Inflammatory macrophage treated with lipopolysaccharide for 1 hour (primary cell): ENCODE data around the gene PAM16.

Experiments
- DNase-seq, 2 donors: peaks; one replicate each; pipeline ENCODE4 v3.0.0-alpha.2; 2020 to 2022

PAM16 gene

DNA sequence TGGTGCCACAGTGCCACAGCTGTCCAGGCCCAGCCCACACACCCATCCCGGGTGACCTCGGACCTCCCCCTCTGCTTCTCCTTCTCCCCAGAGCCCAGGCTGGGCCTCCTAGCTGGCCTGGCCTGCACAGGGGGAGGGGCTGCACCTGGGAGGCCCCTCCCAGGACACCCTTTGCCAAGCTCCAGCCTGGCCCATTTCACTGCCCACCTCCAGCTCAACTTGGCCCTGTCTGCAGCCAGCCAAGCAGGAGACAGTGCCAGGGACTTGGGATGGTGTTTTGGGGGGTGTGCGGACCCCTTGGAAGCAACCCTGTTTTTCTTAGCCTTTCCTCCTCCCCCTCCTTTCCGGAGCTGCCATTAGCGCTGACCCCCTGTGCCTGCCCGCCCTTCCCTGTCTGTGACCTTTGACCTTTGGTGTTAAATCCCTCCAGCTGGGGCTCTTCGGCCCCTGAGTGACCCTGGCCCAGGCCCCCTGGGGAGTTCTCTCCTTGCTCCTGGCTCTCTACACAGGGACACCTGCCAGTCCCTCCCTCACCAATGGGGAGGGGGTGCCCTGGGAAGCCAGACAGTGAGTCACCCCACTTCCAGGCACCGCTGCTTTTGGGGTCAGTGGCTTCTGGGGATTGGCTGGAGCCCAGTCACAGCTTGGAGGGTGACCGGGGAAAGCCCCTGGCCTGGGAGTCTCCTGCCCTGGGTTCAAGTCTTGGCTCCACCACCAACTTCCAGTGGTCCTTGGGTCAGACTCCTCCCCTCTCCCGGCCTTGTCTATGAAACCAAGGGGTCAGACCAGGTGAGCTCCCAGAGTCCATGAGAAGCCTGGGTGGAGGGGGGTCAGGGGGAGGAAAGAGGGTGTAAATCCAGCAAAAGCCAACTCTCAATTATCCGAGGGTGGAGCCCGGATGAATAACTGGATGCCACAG, 33.3 kb downstream of the PAM16 start:
- DNase-seq = no peak

DNA sequence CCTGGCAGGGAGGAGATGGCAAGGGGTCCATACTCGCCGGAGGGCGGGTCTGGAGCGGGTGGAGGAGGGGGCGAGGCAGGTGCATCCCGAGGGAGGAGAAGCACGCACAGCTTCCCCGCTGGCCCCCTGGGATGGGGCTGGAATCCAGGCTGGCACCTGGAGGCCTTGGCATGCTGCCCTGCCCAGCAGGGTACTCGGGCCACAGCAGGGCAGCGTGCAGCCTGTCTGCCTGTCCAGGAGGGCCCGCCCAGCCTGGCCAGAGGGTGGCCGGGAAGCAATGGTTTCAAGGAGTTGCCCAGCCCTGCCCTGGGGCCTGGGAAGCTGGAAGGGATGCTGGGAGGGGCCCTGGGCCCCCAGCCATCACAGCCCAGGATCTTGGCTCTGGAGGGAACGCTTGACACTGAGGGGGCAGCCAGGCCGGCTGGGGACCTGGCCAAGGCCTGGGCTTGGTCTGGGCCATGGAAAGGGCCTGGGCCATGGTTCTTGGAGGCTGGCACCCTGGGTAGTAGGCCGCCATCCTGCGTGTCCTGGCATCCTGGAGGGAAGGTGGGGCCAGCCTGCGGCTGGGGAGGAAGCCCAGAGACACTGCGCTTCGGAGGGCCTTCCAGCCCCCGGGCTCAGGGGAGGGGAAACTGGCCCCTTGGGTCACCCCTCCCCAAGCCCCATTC, 34.1 kb downstream of the PAM16 start:
- DNase-seq = no peak

DNA sequence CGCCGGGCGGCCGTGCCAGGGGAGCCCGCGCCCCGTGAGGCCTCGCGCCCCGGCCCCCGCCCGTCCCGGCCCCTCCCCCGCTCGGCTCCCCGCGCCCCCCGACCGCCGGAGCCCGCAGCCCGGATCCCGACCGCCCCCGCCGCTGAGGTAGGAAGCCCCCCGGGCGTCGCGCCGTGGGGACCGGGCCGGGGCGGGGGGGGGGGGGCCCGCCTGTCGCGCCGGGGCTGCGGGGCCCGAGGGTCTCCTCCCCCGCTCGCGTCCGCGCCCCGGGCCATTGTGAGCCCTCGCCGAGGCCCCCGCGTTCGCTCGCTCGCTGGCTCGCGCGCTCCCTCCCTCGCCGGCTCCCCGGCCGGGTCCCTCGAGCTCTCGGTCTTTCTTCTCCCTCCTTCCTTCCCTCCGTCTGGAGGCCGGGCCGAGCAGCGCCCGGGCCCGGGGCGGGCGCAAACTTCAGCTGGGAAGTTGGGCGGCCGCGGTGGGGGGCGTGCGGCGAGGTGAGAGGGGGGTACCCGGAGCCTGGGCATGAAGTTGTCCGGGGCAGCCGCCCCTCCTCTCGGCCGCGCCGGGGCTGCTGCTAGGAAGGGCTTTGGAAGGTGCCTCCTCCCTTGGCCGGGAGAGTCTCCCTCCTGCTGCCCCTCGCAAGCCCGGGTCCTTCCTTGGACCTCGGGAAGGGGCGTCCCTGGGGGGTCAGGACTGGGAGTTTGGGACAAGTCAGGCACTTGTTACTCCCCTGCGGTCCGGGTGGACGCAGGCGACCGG, 34.8 kb downstream of the PAM16 start:
- no peak for DNase-seq

DNA sequence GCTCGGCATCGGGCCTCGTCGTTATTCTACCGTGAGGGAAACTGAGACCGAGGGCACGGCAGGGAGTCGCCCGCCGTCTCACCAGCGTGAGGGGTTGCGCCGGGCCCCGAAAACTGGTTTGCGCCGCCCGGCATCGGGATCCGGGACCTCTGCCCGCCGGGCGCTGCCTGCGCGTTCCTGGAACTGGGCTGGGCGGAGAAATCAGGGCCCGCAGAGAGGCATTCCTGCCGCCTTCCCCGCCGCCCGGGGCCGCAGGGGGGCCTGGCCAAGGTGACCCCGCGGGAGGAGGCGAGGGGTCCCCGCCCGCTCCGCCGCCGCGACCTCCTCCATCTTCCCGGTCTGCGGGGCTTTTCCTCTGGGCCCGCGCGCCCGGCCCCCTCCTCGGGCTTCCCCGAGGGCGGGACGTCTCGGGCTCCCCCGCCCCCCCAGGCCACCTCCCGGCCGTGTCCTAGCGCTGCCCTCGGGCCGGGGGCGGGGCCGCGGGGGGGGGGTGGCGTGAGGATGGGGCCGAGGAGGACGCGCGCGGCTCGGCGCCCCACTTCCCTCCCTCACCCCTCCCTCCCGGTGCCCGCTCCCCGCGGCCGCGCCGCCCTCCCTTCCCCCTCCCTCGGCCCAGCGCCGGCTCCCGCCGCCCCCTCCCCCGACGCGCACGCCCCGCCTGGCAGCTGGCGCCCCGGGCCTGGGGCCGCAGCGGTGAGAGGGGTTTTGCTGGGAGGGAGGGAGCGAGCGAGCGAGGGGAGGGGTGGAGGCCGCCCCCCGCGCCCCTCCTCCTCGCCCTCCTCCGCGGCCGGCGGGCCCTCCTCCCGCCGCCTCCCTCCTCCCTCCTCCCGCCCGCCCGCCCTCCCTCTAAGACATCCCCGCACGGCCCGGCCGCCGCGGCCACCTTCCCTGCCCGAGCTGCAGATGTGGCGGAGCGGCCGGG, 35.7 kb downstream of the PAM16 start, which contains the start of gene GLIS2:
GLIS2 (plus strand) TSS at position 882 of the 922 bp plus-strand sequence. CDS start 16,214 bp downstream, outside the sequence.
- DNase-seq = no peak

DNA sequence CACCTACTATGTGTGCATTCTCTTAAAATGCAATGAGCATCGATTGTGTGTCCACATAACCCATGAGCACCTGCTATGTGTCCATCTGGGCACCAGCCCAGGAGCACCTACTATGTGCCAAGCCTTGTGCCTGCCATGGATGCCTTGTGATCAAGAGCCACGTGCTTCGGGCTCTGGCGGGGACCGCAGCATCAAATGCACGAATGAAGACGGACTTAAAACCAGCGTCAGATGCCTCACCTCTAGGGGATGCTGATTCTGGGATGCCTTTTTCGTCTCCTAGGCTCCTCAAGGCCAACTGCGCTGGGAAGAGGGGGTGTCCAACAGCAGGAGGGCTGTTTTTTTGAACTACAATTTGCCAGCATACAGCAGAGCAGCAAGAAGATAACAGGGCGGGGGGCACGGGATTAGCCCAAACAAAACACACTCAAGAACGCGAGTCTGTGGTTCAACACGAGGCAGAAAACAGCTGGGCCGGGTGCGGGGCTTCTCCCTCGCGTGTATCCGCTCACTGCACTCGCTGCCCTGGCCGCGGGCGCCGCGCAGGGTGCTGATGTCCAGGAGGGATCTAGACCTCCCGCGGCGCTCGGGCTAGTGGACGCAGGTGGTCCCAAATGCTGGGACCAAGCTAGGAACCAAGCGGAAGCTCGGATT, 36.5 kb downstream of the PAM16 start:
- no peak for DNase-seq

DNA sequence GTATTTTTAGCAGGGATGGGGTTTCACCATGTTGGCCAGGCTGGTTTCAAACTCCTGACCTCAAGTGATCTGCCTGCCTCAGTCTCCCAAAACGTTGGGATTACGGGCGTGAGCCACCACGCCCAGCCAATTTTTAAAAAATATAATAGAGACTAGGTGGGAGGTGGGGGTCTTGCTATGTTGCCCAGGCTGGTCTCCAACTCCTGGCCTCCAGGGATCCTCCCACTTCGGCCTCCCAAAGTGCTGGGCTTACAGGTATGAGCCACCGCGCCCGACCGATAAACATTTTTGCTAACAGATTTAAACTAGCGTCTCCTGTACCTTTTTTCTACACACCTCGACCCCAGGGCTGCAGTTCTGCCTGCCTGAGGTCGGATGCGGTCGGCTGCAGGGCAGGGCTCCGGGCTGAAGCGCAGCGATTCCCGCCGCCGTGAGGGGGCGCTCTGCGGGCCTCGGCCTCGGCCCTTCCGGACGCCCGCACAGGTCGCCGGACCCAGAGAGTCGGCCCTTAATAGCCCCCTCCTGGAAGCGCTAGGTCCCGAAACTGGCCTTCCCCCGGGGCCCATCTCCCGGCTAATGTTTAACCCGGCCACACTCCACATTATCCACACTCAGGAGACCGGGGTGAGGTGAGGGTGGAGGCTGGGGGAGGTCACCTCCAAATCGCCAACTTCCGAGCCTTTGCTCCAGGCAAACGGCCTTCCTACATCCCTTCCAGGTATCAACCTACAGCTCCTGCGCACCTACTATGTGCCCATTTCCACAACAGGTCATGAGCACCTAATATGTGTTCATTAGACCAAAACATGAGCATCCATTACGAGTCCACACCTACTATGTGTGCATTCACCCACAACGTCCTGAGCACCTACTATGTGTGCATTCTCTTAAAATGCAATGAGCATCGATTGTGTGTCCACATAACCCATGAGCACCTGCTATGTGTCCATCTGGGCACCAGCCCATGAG, 37.3 kb downstream of the PAM16 start:
- DNase-seq = peak in 1 of 2 donors; percentile 56

DNA sequence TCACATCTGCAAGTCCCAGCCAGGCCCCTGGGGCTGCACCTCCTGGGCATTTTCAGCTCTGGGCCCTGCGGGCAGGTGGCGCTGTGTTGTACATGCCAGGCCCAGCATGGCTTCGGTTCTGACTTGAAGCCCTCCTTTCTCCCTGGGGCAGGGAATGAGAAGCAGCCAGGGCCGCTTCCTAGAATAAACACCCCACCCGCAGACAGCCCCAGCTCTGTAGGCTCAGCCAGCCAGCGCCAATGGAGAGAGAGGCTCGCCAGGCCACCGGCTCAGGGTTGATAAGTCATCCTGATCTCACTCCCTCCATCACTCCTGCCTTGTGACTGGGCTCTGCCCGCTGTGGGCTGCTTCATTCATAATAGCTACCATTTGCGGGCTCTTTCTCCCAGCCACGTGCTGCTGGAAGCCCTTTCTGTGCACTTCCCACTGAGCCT, 41.3 kb downstream of the PAM16 start:
- peak; percentile 35 to 44 for DNase-seq

DNA sequence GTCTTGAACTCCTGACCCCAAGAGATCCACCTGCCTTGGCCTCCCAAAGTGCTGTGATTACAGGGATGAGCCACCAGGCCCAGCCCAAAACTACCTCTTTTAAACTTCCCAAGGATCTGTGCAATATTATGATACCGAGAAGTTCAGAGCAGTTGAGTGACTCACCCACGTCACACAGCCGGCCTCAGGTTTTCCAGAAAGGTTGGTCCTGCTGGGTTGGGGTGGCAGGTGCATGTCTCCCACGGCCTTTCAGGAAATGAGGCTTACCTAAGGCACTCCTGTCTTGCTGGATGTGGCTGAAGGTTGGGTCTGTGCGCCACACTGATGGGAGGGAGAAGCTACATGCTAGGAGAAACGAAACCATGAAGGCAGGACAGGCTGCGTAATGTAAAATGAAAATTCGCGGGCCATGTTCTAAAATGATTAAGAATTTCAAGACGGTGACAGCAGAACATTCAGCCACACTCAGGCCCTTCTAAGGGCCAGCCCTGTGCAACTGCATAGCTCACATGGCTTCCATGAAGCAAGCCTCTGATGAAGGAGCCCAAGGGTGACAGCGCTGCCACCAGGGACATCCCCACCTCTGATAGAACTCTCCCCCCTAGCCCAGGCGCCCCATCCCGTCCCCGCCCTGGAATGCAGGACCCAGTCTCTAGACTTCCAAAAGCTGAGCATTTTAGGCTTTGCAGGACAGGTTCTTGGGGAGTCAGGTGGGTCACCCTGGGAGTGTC, 41.9 kb downstream of the PAM16 start:
- no peak for DNase-seq

DNA sequence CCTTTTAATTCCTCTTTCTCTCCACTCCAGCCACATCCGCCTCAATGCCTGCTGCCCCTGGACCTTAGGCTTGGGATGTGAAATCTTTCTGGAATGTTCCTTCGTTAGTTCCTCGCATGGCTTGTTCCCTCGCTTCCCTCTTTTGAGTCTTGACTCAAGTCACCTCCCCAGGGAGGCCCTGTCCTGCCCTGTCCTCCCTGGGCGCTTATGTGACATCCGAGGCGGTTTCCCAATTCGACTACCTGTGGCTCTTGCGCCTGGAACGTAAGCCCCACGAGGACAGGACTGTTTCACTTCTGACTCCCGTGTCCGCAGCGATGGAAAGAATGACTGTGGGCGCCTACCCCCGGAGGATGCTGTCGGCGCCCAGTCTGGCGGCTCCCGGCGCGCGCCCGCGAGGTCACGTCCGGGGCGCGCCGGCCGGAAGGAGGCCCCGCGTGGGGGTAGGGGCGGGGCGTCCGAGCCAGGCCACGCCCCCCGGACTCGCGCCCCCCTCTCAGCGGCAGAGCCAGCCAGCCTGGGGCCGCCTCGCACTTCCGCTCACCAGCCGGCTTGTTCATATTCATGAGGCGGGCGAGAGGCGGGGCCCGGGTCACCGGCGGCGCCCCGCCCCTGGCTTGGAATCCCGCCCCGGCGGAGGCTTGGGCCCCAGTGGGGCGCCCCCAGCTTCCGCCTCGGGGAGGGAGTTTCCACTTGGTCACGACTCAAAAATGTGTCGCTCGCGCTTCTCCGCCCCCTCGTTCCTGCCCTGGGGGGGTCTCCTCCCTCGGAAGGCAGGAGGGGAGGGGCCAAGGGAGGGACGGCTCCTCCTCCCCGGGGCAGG, 43.7 kb downstream of the PAM16 start:
- DNase-seq = peak; percentile 92 to 96

DNA sequence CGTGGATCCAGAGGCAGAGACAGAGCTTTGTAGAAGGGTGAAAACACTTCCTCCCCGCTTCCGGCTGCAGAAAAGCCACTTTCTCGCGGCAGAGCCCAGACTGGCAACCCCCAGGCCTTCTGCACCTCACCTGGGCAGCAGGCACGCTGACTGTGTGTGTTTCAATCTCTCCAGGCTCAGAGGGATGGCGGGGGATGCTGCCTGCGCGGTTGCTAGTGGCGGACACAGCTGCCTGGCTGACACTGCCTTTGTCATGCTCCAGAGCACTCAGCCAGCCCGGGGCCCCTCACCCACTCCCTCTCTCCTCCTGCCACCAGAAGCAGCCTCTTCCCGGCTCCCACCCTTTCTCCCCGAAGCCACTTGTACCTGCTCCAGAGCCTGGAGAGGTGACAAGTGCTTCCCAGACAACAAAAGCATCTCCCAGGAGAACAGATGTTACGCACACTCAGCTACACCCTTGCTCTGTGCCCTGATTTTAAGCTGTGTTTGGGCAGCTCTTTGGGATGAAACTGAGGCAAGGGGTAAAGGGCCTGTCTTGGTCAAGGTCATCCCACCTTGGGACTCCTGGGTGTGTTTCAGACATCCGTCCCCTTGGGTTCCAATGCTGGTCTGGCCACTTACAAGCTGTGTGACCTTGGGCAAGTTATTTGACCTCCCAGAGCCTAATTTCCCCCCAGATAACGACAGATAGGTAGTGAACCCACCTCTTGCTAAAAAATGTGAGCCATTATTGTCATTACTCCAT, 44.5 kb downstream of the PAM16 start:
- no peak for DNase-seq

DNA sequence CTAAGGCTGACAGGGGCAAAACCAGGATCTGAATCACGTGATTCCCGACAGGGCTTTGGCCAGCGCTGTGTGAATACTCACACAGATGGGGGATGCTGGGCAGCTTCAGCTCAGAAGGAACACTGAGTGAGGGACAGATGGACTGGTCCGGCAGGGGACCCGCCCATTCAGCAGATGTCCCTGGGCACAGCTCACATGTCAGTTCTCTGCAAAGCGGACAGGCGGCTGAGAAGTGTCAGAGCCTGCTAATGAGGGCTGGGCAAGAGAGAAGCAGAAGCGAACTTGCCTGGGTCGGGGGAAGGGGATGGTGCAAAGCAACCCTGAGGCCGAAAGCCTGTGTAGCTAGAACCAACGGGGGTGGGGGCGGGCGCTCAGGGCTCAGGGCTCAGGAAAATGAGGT, 47.1 kb downstream of the PAM16 start:
- DNase-seq = no peak

DNA sequence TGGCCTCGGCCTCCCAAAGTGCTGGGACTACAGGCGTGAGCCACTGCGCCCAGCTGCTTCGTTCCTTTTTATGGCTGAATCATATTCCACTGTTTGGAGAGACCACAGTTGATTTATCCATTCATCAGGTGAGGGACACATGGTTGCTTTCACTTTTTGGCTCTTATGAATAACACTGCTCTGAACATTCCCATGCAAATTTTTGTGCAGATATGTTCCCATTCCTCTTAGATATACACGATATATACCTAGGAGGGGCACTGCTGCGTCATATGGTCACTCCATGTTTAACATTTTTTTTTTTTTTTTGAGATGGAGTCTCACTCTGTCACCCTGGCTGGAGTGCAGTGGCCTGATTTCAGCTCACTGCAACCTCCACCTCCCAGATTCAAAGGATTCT, 49.2 kb downstream of the PAM16 start:
- no peak for DNase-seq

DNA sequence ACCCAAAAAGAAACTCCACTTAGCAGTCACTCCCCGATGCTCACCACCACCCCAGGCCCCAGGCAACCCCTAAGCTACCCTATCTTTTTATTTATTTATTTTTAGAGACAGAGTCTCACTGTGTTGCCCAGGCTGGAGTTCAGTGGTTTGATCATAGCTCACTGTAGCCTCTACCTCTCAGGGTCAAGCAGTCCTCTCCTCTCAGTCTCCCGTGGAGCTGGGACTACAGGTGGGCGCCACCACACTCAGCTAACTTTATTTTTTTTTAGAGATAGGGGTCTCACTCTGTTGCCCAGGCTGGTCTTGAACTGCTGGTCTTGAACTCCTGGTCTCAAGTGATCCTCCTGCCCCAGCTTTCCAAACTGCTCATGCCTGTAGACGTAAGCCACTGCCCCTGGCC, 49.9 kb downstream of the PAM16 start:
- DNase-seq = no peak

DNA sequence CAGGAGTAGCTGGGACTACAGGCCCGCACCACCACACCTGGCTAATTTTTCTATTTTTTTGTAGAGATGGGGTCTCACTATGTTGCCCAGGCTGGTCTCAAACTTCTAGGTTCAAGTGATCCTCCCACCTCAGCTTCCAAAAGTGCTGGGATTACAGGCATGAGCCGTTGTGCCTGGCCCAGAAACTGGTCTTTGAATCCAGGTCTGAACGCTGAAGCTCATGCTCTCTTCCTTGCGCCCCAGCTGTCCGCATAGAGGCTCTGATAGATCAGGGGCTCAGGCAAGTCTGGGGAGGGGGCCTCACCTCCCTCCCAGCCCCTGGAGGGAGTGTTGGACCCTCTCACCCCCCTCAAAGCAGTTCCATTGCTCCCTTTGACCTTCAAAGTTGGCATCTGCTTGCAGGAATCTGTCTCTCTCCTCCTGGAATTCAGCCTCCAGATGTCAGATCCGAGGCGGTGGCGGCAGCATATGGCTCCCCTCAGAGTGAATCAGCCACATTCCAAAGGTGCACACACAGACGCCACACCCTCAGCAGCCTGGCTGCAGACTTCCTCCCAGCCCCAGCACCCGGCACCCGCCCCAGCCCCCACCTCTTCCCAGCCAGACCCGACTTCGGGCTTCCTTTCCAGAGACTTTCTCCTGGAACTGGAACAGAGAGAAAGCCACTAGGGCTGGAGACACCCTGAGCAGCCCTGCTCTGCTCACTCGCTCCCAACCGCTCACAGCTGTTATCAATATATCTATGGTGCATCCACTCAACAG, 52.2 kb downstream of the PAM16 start:
- DNase-seq = no peak

DNA sequence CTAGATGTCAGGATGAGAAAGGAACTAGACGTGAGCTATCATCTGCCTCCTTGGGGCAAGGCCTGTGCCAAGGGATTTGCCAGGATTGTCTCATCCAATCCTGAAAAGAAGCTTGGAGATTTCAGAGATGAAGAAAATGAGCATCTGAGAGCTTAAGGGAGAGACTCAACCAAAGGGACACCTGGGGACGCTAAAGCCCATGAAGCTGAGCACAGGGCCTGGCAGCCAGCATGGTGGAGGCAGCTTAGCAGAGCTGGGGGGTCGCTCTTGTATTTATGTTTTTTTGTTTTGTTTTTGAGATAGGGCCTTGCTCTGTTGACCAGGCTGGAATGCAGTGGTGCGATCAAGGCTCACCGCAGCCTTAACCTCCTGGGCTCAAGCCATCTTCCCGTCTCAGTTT, 53.6 kb downstream of the PAM16 start:
- no peak for DNase-seq

DNA sequence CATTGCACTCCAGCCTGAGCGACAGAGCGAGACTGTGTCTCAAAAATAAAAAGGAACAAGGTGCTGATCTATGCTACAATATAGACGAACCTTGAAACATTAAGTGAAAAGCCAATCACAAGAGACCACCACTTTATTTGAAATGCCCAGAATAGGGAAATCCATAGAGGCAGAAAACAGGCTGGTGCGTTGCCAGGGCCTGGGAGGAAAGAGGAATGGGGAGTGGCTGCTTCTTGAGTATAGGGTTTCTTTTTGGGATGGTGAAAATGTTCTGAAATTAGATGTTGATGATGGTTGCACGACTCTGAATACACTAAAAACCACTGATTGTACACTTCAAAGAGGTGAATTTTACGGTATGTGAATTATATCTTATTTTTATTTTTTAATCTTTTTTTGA, 55.5 kb downstream of the PAM16 start:
- no peak for DNase-seq

DNA sequence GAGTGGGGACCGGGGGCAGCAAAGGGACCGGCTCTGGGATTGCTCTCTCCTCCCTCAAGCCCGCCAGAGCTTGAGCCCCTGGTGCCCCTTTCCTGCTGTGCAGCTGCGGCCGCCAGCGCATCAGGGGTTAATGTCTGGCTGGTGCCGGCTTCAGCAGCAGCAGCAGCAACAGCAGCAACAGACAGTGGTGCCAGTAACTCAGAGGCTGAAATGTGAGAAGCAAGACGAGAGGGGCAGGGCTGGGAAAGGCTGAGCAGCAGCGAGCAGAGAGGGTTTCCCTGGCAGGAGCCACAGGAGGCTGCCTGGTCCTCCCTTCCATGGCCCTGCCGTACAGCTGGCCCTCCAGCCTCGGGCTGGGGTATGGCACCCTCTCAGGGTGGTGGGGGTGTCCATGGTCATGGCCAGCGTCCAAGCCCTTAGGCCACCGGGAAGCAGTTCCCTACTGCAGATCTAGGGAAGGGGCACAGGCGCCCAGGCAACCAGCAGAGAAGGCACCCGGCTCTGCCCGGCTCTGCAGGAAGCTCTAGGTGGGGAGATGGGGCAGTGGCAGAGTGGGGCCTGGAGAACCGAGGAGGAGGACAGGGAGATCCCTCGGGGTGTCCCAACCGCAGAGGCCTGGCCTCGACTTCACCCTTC, 57.2 kb downstream of the PAM16 start:
- DNase-seq = no peak
